GM10847 (cell line): ENCODE measurements around the gene MELK.

Experiments used
- POLR2A ChIP-seq: IDR thresholded peaks from 2 replicates; pipeline ENCODE4 v1.6.1; 2011; ENCODE audit not compliant: insufficient read length; ENCODE audit errors: extremely low read depth

The MELK gene

GRCh38 chr9:36572515-36573418 lies at the start of gene MELK:
Gene MELK, plus strand, starts transcription at chr9:36572895. Its CDS starts 8,787 bp downstream, at chr9:36581682.
- peak; percentile 94 for TF ChIP-seq POLR2A

- TF ChIP-seq POLR2A = no peak
Observed at GRCh38 chr9:36530224-36530623, 42.5 kb upstream of the MELK start.

GRCh38 chr9:36532353-36532752 lies 40.3 kb upstream of the MELK start:
- no peak for TF ChIP-seq POLR2A

- no peak for TF ChIP-seq POLR2A
Observed at GRCh38 chr9:36535107-36535506, 37.6 kb upstream of the MELK start.

- TF ChIP-seq POLR2A = no peak
Observed at GRCh38 chr9:36537861-36538260, 34.8 kb upstream of the MELK start.

- no peak for TF ChIP-seq POLR2A
Observed at GRCh38 chr9:36542355-36542754, 30.3 kb upstream of the MELK start.

- no peak for TF ChIP-seq POLR2A
Observed at GRCh38 chr9:36543916-36544315, 28.8 kb upstream of the MELK start.

- no peak for TF ChIP-seq POLR2A
Observed at GRCh38 chr9:36547598-36547997, 25.1 kb upstream of the MELK start.

GRCh38 chr9:36548454-36548853 lies 24.2 kb upstream of the MELK start:
- TF ChIP-seq POLR2A = no peak

GRCh38 chr9:36550135-36550534 lies 22.6 kb upstream of the MELK start:
- TF ChIP-seq POLR2A = no peak

- no peak for TF ChIP-seq POLR2A
Observed at GRCh38 chr9:36551129-36551528, 21.6 kb upstream of the MELK start.

- TF ChIP-seq POLR2A = no peak
Observed at GRCh38 chr9:36551910-36552309, 20.8 kb upstream of the MELK start.

GRCh38 chr9:36559036-36559695 lies 13.5 kb upstream of the MELK start:
- TF ChIP-seq POLR2A = no peak

- no peak for TF ChIP-seq POLR2A
Observed at GRCh38 chr9:36560771-36561170, 11.9 kb upstream of the MELK start.

GRCh38 chr9:36566813-36567221 lies 5.9 kb upstream of the MELK start:
- TF ChIP-seq POLR2A = no peak

- no peak for TF ChIP-seq POLR2A
Observed at GRCh38 chr9:36571333-36571732, 1.4 kb upstream of the MELK start.
